Measurements from ENCODE around the gene NOXA1.

DNA sequence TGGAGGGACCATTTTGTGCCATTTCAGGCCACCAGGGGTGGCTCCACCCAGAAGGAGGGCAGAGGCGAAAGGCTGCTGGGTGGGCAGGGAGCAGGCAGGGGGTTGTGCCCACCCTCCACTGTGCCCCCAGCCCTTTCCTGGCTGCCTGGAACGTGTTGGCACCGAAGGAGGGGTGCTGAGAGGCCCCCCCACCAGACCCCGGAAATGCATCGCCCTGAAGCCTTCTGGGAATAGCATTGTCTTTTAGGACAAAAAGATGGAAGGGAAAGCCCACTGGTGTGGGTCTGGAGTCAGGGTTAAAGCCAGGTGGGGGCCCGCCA is 5.1 kb downstream of the NOXA1 start:
- no peak for TF ChIP-seq POLR2A (IDR thresholded peaks at IDR 0.05)
- TF ChIP-seq, protein P1, sequence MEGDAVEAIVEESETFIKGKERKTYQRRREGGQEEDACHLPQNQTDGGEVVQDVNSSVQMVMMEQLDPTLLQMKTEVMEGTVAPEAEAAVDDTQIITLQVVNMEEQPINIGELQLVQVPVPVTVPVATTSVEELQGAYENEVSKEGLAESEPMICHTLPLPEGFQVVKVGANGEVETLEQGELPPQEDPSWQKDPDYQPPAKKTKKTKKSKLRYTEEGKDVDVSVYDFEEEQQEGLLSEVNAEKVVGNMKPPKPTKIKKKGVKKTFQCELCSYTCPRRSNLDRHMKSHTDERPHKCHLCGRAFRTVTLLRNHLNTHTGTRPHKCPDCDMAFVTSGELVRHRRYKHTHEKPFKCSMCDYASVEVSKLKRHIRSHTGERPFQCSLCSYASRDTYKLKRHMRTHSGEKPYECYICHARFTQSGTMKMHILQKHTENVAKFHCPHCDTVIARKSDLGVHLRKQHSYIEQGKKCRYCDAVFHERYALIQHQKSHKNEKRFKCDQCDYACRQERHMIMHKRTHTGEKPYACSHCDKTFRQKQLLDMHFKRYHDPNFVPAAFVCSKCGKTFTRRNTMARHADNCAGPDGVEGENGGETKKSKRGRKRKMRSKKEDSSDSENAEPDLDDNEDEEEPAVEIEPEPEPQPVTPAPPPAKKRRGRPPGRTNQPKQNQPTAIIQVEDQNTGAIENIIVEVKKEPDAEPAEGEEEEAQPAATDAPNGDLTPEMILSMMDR (IDR thresholded peaks at IDR 0.05): peak in 1 of 5 experiments; percentile 9
- TF ChIP-seq POLR2AphosphoS5 (IDR thresholded peaks at IDR 0.05): no peak
- no peak for TF ChIP-seq EP300 (IDR thresholded peaks at IDR 0.05; ENCODE audit: low read depth)

All from transverse colon (tissue), 4 donors.